Naive thymus-derived CD4-positive, alpha-beta T cell (primary cell): ENCODE measurements around the gene ULK4. TPM values are rescaled to one million over a fixed set of nuclear protein-coding genes. Genes with fewer than 3 reads are reported as not detected.

Experiments used
- ATAC-seq: fragments of 150-1000 bp; cut with Tn5 transposase; 2 replicates; pipeline ENCODE4 v1.10.0; 2021; ENCODE audit warnings: mild to moderate bottlenecking, moderate library complexity
- CTCF ChIA-PET: fragments of 350-600 bp; sonication (Branson Sonifier 250); formaldehyde crosslinking; loops from one replicate; lab custom pipeline; 2021; ENCODE audit warnings: antibody characterized with exemption; lab: Charles Lee
- POLR2A ChIA-PET: fragments of 350-600 bp; sonication (Branson Sonifier 250); formaldehyde crosslinking; loops from one replicate; lab custom pipeline; 2021; ENCODE audit warnings: antibody characterized with exemption, inconsistent platforms; lab: Charles Lee
- DNase-seq, 9 donors: peaks; one replicate each; pipeline versions ENCODE4 v3.0.0 to v3.0.0-alpha.2; 2020 to 2022; ENCODE audit warnings: mixed read lengths in 1 of 9
- H3K27ac ChIP-seq: one replicate; pipeline ENCODE4 v1.7.0; 2013; ENCODE audit warnings: mild to moderate bottlenecking, low read depth, low read length, moderate library complexity
- H3K27me3 ChIP-seq, 2 donors: one replicate each; pipeline ENCODE4 v1.7.0; 2013; ENCODE audit warnings: low read length in 2 of 2, mild to moderate bottlenecking in 2 of 2, moderate library complexity in 2 of 2; ENCODE audit not compliant: control insufficient read depth in 2 of 2, insufficient read depth in 2 of 2
- H3K36me3 ChIP-seq, 3 experiments: 1 replicate in 2 of 3; 2 replicates in 1 of 3; pipeline ENCODE4 v1.7.0; 2013; ENCODE audit warnings: low read length in 3 of 3, mild to moderate bottlenecking in 3 of 3, moderate library complexity in 1 of 3; ENCODE audit not compliant: insufficient read depth in 3 of 3, control insufficient read depth in 2 of 3
- H3K4me1 ChIP-seq, 2 donors: one replicate each; pipeline ENCODE4 v1.7.0; 2013; ENCODE audit warnings: low read length in 2 of 2, mild to moderate bottlenecking in 2 of 2, moderate library complexity in 1 of 2; ENCODE audit not compliant: control insufficient read depth in 2 of 2, insufficient read depth in 2 of 2
- H3K4me3 ChIP-seq: 2 replicates; pipeline ENCODE4 v1.7.0; 2013; ENCODE audit warnings: mild to moderate bottlenecking, low read length
- H3K9me3 ChIP-seq, 3 experiments: 1 replicate in 2 of 3; 2 replicates in 1 of 3; pipeline ENCODE4 v1.7.0; 2013; ENCODE audit warnings: low read length in 3 of 3; ENCODE audit not compliant: control insufficient read depth in 2 of 3
- H3K27ac Mint-ChIP-seq, 9 donors: one replicate each; pipeline ENCODE4 v1.8.0; 2020 to 2022; ENCODE audit warnings: mixed read lengths in 9 of 9, mild to moderate bottlenecking in 8 of 9, moderate library complexity in 5 of 9, inconsistent platforms in 2 of 9
- H3K27me3 Mint-ChIP-seq, 5 donors: one replicate each; pipeline ENCODE4 v1.8.0; 2021 to 2022; ENCODE audit warnings: mixed read lengths in 5 of 5, mild to moderate bottlenecking in 1 of 5
- H3K36me3 Mint-ChIP-seq, 5 donors: one replicate each; pipeline ENCODE4 v1.8.0; 2020 to 2022; ENCODE audit warnings: mixed read lengths in 5 of 5, mild to moderate bottlenecking in 3 of 5, inconsistent platforms in 1 of 5
- H3K4me1 Mint-ChIP-seq, 7 donors: one replicate each; pipeline ENCODE4 v1.8.0; 2020 to 2022; ENCODE audit warnings: mixed read lengths in 7 of 7, mild to moderate bottlenecking in 3 of 7, inconsistent platforms in 1 of 7
- H3K4me3 Mint-ChIP-seq, 10 donors: one replicate each; pipeline ENCODE4 v1.8.0; 2020 to 2022; ENCODE audit warnings: mild to moderate bottlenecking in 10 of 10, mixed read lengths in 10 of 10, moderate library complexity in 6 of 10, inconsistent platforms in 2 of 10
- H3K9me3 Mint-ChIP-seq, 11 donors: one replicate each; pipeline ENCODE4 v1.8.0; 2020 to 2022; ENCODE audit warnings: mixed read lengths in 11 of 11, mild to moderate bottlenecking in 4 of 11, inconsistent platforms in 1 of 11, moderate library complexity in 1 of 11
- intact Hi-C, 2 donors: fragments of 100-400 bp; cut with micrococcal nuclease; formaldehyde crosslinking; loops; one replicate each; pipeline ENCODE4 v1.15.1; 2023
- polyA plus RNA-seq, 2 donors: library from polyadenylated mRNA; unstranded; fragments of 300-500 nt; fragmentation: Illumina TruSeq; gene quantifications; one replicate each; pipeline ENCODE4 v1.2.3, GENCODE V29; 2021
- total RNA-seq, 6 experiments: library from RNA in 5 of 6; stranded (reverse) in 5 of 6; gene quantifications; 1 replicate in 5 of 6; 2 replicates in 1 of 6; pipeline ENCODE4 v1.2.3 and lab custom pipeline; 2021 to 2026

ULK4 gene
- total and polyA plus RNA-seq, 7 experiments from 2014 or later, result 6.6 to 22.3 (median 18.9) TPM

GRCh38 chr3:41638381-41638780, 323.5 kb downstream of the ULK4 start:
- intact Hi-C loops, result no loop called here
- CTCF ChIA-PET, result no interaction called here
- H3K4me1 Mint-ChIP-seq, result no peaks in the 10 kb centered on the region
- no peak overlapping the region for H3K4me3 Mint-ChIP-seq
- no peaks in the 10 kb centered on the region for H3K36me3 ChIP-seq
- POLR2A ChIA-PET, result no interaction called here
- H3K9me3 Mint-ChIP-seq, result peaks cover 0 to 3% (median 0%) of the 10 kb centered on the region in 11 donors
- peaks cover 0 to 6% (median 5%) of the 10 kb centered on the region in 5 donors for H3K36me3 Mint-ChIP-seq
- ATAC-seq (no peak), DNase-seq (no peak)
- no peak overlapping the region for H3K27ac Mint-ChIP-seq
- H3K27me3 Mint-ChIP-seq, result no peaks in the 10 kb centered on the region
- H3K9me3 ChIP-seq, result no peaks in the 10 kb centered on the region
- H3K4me1 ChIP-seq, result no peaks in the 10 kb centered on the region
- no peaks in the 10 kb centered on the region for H3K27me3 ChIP-seq
- H3K4me3 ChIP-seq, result no peak overlapping the region
- H3K27ac ChIP-seq, result no peak overlapping the region

DNA sequence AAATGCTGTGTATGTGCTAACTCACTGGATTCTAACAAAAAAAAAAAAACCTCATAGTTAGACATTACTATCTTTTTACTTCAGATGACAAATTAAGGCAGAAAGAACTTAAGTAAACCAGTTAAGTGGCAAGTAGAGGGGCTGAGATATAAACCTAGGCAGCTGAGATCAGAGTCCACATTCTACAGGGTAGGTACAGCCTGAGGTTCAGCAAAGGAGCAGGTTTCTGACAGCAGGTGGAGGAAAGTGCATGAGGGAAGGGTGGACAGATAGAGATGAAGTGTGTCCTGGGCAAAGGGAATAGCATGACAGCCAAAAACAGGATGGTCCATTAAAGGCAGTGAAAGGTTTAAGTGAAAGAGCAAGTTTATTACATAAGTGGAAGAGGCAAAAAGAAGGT, 329.2 kb downstream of the ULK4 start:
- ATAC-seq (no peak), DNase-seq (no peak)
- H3K4me3 ChIP-seq, result no peak overlapping the region
- no peaks in the 10 kb centered on the region for H3K4me1 ChIP-seq
- no peaks in the 10 kb centered on the region for H3K36me3 ChIP-seq
- Mint-ChIP-seq H3K4me3 (no peak overlapping the region), H3K27ac (no peak overlapping the region), H3K27me3 (no peaks in the 10 kb centered on the region), H3K4me1 (no peaks in the 10 kb centered on the region), H3K9me3 (no peaks in the 10 kb centered on the region), H3K36me3 (peaks cover 0 to 6% (median 1%) of the 10 kb centered on the region in 5 donors)
- CTCF ChIA-PET, result no interaction called here
- no peaks in the 10 kb centered on the region for H3K27me3 ChIP-seq
- no peak overlapping the region for H3K27ac ChIP-seq
- POLR2A ChIA-PET, result no interaction called here
- no peaks in the 10 kb centered on the region for H3K9me3 ChIP-seq
- intact Hi-C loops, result no loop called here

GRCh38 chr3:41630708-41631107, 331.2 kb downstream of the ULK4 start:
- intact Hi-C loops, result no loop called here
- Histone ChIP-seq H3K4me1 (no peaks in the 10 kb centered on the region), H3K4me3 (no peak overlapping the region), H3K36me3 (no peaks in the 10 kb centered on the region), H3K27ac (no peak overlapping the region), H3K9me3 (no peaks in the 10 kb centered on the region), H3K27me3 (no peaks in the 10 kb centered on the region)
- H3K4me3 Mint-ChIP-seq, result no peak overlapping the region
- POLR2A ChIA-PET, result no interaction called here
- ATAC-seq, result no peak
- no peaks in the 10 kb centered on the region for H3K4me1 Mint-ChIP-seq
- H3K36me3 Mint-ChIP-seq, result peaks cover 0 to 14% (median 6%) of the 10 kb centered on the region in 5 donors
- CTCF ChIA-PET, result no interaction called here
- H3K9me3 Mint-ChIP-seq, result peaks cover 0 to 4% (median 0%) of the 10 kb centered on the region in 11 donors
- no peaks in the 10 kb centered on the region for H3K27me3 Mint-ChIP-seq
- no peak for DNase-seq
- H3K27ac Mint-ChIP-seq, result no peak overlapping the region

DNA sequence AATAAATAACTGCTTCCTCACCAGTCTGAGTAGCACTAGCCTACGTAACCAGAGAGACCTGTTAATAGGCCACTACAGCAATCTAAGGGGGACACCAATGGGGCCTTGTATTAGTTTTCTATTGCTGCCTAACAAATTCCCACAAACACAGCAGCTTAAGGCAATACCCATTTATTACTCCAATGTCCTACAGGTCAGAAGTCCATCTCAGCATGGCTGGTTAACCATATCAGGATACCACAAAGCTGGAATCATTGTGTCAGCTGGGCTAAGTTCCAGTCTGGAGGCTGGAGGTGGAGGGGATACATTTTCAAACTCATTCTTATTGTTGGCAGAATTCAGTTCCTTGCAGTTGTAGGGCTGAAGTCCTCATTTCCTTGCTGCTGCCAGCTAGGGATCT, 331.9 kb downstream of the ULK4 start:
- Histone ChIP-seq H3K27me3 (no peaks in the 10 kb centered on the region), H3K9me3 (no peaks in the 10 kb centered on the region), H3K4me1 (no peaks in the 10 kb centered on the region), H3K27ac (no peak overlapping the region), H3K36me3 (no peaks in the 10 kb centered on the region), H3K4me3 (no peak overlapping the region)
- ChIA-PET CTCF (no interaction called here), POLR2A (no interaction called here)
- H3K9me3 Mint-ChIP-seq, result peaks cover 0 to 4% (median 0%) of the 10 kb centered on the region in 11 donors
- DNase-seq (no peak), ATAC-seq (no peak)
- peaks cover 0 to 15% (median 6%) of the 10 kb centered on the region in 5 donors for H3K36me3 Mint-ChIP-seq
- no peak overlapping the region for H3K4me3 Mint-ChIP-seq
- no peaks in the 10 kb centered on the region for H3K27me3 Mint-ChIP-seq
- H3K27ac Mint-ChIP-seq, result no peak overlapping the region
- no peaks in the 10 kb centered on the region for H3K4me1 Mint-ChIP-seq
- intact Hi-C loops, result no loop called here

DNA sequence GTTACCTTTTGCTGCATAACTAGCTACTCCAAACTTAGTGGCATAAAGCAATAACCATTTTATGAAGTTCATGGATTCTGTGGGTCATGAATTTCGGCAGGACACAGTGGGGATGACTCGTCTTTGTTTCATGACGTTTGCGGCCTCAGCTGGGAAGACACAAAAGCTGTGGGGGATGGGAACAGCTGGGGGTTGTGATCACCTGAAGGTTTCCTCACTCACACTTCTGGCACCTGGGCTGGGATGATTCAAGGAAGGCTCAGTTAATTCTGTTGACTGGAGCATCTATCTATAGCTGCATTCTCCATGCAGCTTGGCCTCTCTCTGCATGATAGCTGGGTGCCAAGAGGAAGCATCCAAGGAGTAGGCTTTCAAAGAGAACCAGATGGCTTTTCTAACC, 332.8 kb downstream of the ULK4 start:
- Histone ChIP-seq H3K4me3 (no peak overlapping the region), H3K4me1 (no peaks in the 10 kb centered on the region), H3K36me3 (no peaks in the 10 kb centered on the region), H3K27ac (no peak overlapping the region), H3K9me3 (no peaks in the 10 kb centered on the region), H3K27me3 (no peaks in the 10 kb centered on the region)
- Mint-ChIP-seq H3K4me3 (no peak overlapping the region), H3K27ac (no peak overlapping the region), H3K27me3 (no peaks in the 10 kb centered on the region), H3K9me3 (peaks cover 0 to 4% (median 0%) of the 10 kb centered on the region in 11 donors), H3K4me1 (no peaks in the 10 kb centered on the region), H3K36me3 (peaks cover 0 to 15% (median 6%) of the 10 kb centered on the region in 5 donors)
- no peak for ATAC-seq
- no peak for DNase-seq
- POLR2A ChIA-PET, result no interaction called here
- CTCF ChIA-PET, result no interaction called here
- intact Hi-C loops, result no loop called here

GRCh38 chr3:41627477-41628087, 334.3 kb downstream of the ULK4 start:
- Mint-ChIP-seq H3K4me1 (no peaks in the 10 kb centered on the region), H3K9me3 (peaks cover 0 to 4% (median 0%) of the 10 kb centered on the region in 11 donors), H3K27me3 (no peaks in the 10 kb centered on the region), H3K27ac (no peak overlapping the region), H3K36me3 (peaks cover 0 to 18% (median 6%) of the 10 kb centered on the region in 5 donors), H3K4me3 (no peak overlapping the region)
- Histone ChIP-seq H3K27me3 (no peaks in the 10 kb centered on the region), H3K27ac (no peak overlapping the region), H3K4me3 (no peak overlapping the region), H3K4me1 (no peaks in the 10 kb centered on the region), H3K9me3 (no peaks in the 10 kb centered on the region), H3K36me3 (no peaks in the 10 kb centered on the region)
- POLR2A ChIA-PET, result no interaction called here
- intact Hi-C loops, result no loop called here
- DNase-seq (no peak), ATAC-seq (no peak)
- CTCF ChIA-PET, result no interaction called here

- Histone ChIP-seq H3K4me3 (no peak overlapping the region), H3K36me3 (no peaks in the 10 kb centered on the region), H3K4me1 (no peaks in the 10 kb centered on the region), H3K9me3 (no peaks in the 10 kb centered on the region), H3K27me3 (no peaks in the 10 kb centered on the region), H3K27ac (no peak overlapping the region)
- DNase-seq (no peak), ATAC-seq (no peak)
- CTCF ChIA-PET, result no interaction called here
- Mint-ChIP-seq H3K9me3 (no peaks in the 10 kb centered on the region), H3K4me1 (peaks cover 0 to 2% (median 0%) of the 10 kb centered on the region in 7 donors), H3K27ac (no peak overlapping the region), H3K36me3 (peaks cover 0 to 23% (median 0%) of the 10 kb centered on the region in 5 donors), H3K27me3 (no peaks in the 10 kb centered on the region), H3K4me3 (no peak overlapping the region)
- intact Hi-C loops, result no loop called here
- POLR2A ChIA-PET, result no interaction called here
These were observed 349.1 kb downstream of the ULK4 start for GRCh38 chr3:41612853-41613252.
